HCT116 (cell line): ENCODE measurements around the gene ATP12A. TPM values are rescaled to one million over a fixed set of nuclear protein-coding genes. Genes with fewer than 3 reads are reported as not detected.

Experiments used
- ATAC-seq: fragments of 200-7000 bp; cut with Tn5 transposase; 2 replicates; pipeline ENCODE4 v1.9.1; 2020; ENCODE audit warnings: mild to moderate bottlenecking, moderate library complexity
- BruUV-seq: library from RNA; stranded (reverse); fragments of 400-500 nt; replicated peaks from 2 replicates; lab custom pipeline; 2021; lab: Mats Ljungman, UMichigan
- CTCF ChIA-PET: fragments of 300-600 bp; sonication (Branson Sonifier 250); formaldehyde crosslinking; loops from one replicate; lab custom pipeline; 2021; ENCODE audit warnings: antibody characterized with exemption; lab: Charles Lee
- POLR2A ChIA-PET: fragments of 300-600, 350-600 bp; sonication (Branson Sonifier 250); formaldehyde crosslinking; loops from one replicate; lab custom pipeline; 2021; ENCODE audit warnings: antibody characterized with exemption; lab: Charles Lee
- RAD21 ChIA-PET, 2 experiments: fragments of 300-600 bp; sonication (Branson Sonifier 250); formaldehyde crosslinking; loops; one replicate each; lab custom pipeline; 2023; ENCODE audit warnings: low total read pairs in 2 of 2; ENCODE audit not compliant: uncharacterized antibody in 2 of 2, unreplicated experiment in 2 of 2, low non-redundant PET in 1 of 2; lab: Charles Lee
- DNase-seq: peaks from one replicate; pipeline ENCODE4 v3.0.0-alpha.2; 2010; ENCODE audit warnings: low read depth, low spot score
- H2AFZ ChIP-seq: fragments of 200-600 bp; shearing (Covaris generic), sonication (generic); 2 replicates; pipeline ENCODE4 v1.6.1; 2017; ENCODE audit warnings: low read depth, mixed run types, mixed read lengths, antibody characterized with exemption, low read length; ENCODE audit not compliant: poor library complexity, severe bottlenecking
- H3K27ac ChIP-seq: 2 replicates; pipeline ENCODE4 v1.5.1; 2012; ENCODE audit warnings: low read depth, low read length
- H3K27me3 ChIP-seq: fragments of 200-600 bp; sonication (generic); 2 replicates; pipeline ENCODE4 v1.6.1; 2016; ENCODE audit warnings: mixed run types, low read length, mixed read lengths; ENCODE audit not compliant: insufficient read depth
- H3K36me3 ChIP-seq, 2 experiments: fragments of 200-500 bp in 1 of 2; fragments of 200-600 bp in 1 of 2; sonication (Bioruptor generic) in 1 of 2; sonication (generic) in 1 of 2; 2 replicates each; pipeline versions ENCODE4 v1.5.1 to v1.6.1; 2014 to 2016; ENCODE audit warnings: low read length in 2 of 2, inconsistent platforms in 1 of 2, mixed read lengths in 1 of 2, mixed run types in 1 of 2; ENCODE audit not compliant: insufficient read depth in 2 of 2, control insufficient read depth in 1 of 2
- H3K4me1 ChIP-seq, 2 experiments: fragments of 200-600 bp in 1 of 2; sonication (generic) in 1 of 2; 2 replicates each; pipeline versions ENCODE4 v1.5.1 to v1.6.1; 2012 to 2017; ENCODE audit warnings: low read length in 2 of 2, inconsistent platforms in 1 of 2, mild to moderate bottlenecking in 1 of 2, mixed read lengths in 1 of 2, mixed run types in 1 of 2, moderate library complexity in 1 of 2; ENCODE audit not compliant: insufficient read depth in 2 of 2, control insufficient read depth in 1 of 2
- H3K4me2 ChIP-seq: fragments of 200-600 bp; sonication (generic); 2 replicates; pipeline ENCODE4 v1.6.1; 2017; ENCODE audit warnings: mixed run types, low read length, mixed read lengths
- H3K4me3 ChIP-seq, 2 experiments: fragments of 200-600 bp in 1 of 2; sonication (generic) in 1 of 2; replicated peaks in 1 of 2; 2 replicates each; pipeline ENCODE4 v1.5.1; 2011 to 2016; ENCODE audit warnings: low read length in 2 of 2, control low read depth in 1 of 2, low read depth in 1 of 2, mild to moderate bottlenecking in 1 of 2, mixed read lengths in 1 of 2, mixed run types in 1 of 2
- H3K79me2 ChIP-seq: fragments of 200-600 bp; sonication (generic); 2 replicates; pipeline ENCODE4 v1.6.1; 2017; ENCODE audit warnings: mild to moderate bottlenecking, mixed run types, low read length, moderate library complexity, mixed read lengths; ENCODE audit not compliant: insufficient read depth
- H3K9ac ChIP-seq: fragments of 200-600 bp; sonication (generic); 2 replicates; pipeline ENCODE4 v1.6.1; 2016; ENCODE audit warnings: low read length, mixed read lengths
- H3K9me2 ChIP-seq: fragments of 200-600 bp; sonication (generic), shearing (Covaris generic); 2 replicates; pipeline ENCODE4 v1.6.1; 2017; ENCODE audit warnings: mixed run types, mild to moderate bottlenecking, moderate library complexity; ENCODE audit not compliant: insufficient read depth
- H3K9me3 ChIP-seq, 2 experiments: fragments of 200-500 bp in 1 of 2; fragments of 200-600 bp in 1 of 2; sonication (Bioruptor generic) in 1 of 2; sonication (generic) in 1 of 2; 2 replicates each; pipeline ENCODE4 v1.6.1; 2014 to 2017; ENCODE audit warnings: low read length in 2 of 2, mixed read lengths in 2 of 2, inconsistent platforms in 1 of 2, low read depth in 1 of 2, mild to moderate bottlenecking in 1 of 2, mixed run types in 1 of 2, moderate library complexity in 1 of 2; ENCODE audit not compliant: control insufficient read depth in 1 of 2, insufficient read depth in 1 of 2
- H4K20me1 ChIP-seq: fragments of 200-600 bp; sonication (generic), shearing (Covaris generic); 2 replicates; pipeline ENCODE4 v1.6.1; 2017; ENCODE audit warnings: mixed run types, mild to moderate bottlenecking, moderate library complexity; ENCODE audit not compliant: insufficient read depth
- ATF3 ChIP-seq: IDR thresholded peaks from 2 replicates; pipeline ENCODE4 v1.6.1; 2012
- CBX3 ChIP-seq: IDR thresholded peaks from 2 replicates; pipeline ENCODE4 v1.6.1; 2012; ENCODE audit warnings: low read depth
- CEBPB ChIP-seq: IDR thresholded peaks from 2 replicates; pipeline ENCODE4 v1.6.1; 2012; ENCODE audit warnings: low read depth
- EGR1 ChIP-seq: IDR thresholded peaks from 2 replicates; pipeline ENCODE4 v1.6.1; 2012; ENCODE audit warnings: low read depth
- EZH2phosphoT487 ChIP-seq: fragments of 200-600 bp; IDR thresholded peaks from 2 replicates; pipeline ENCODE4 v1.6.1; 2018; ENCODE audit warnings: antibody characterized with exemption, borderline replicate concordance
- FOSL1 ChIP-seq: IDR thresholded peaks from 2 replicates; pipeline ENCODE4 v1.6.1; 2012; ENCODE audit warnings: low read depth
- JUND ChIP-seq: IDR thresholded peaks from 2 replicates; pipeline ENCODE4 v1.6.1; 2012
- MAX ChIP-seq: IDR thresholded peaks from 2 replicates; pipeline ENCODE4 v1.6.1; 2012
- POLR2A ChIP-seq: IDR thresholded peaks from 2 replicates; pipeline ENCODE4 v1.7.0; 2011; ENCODE audit warnings: borderline replicate concordance; ENCODE audit not compliant: insufficient read depth, insufficient read length; ENCODE audit errors: extremely low read depth
- POLR2AphosphoS5 ChIP-seq: IDR thresholded peaks from 2 replicates; pipeline ENCODE4 v1.6.1; 2011; ENCODE audit warnings: mild to moderate bottlenecking, low read depth, low read length, moderate library complexity
- RAD21 ChIP-seq: IDR thresholded peaks from 2 replicates; pipeline ENCODE4 v1.6.1; 2012; ENCODE audit warnings: low read depth, mild to moderate bottlenecking
- REST ChIP-seq: IDR thresholded peaks from 2 replicates; pipeline ENCODE4 v1.6.1; 2012; ENCODE audit warnings: low read depth
- SIN3A ChIP-seq: IDR thresholded peaks from 2 replicates; pipeline ENCODE4 v1.6.1; 2012; ENCODE audit warnings: low read depth
- SP1 ChIP-seq: IDR thresholded peaks from 2 replicates; pipeline ENCODE4 v1.6.1; 2012; ENCODE audit warnings: low read depth
- SRF ChIP-seq: IDR thresholded peaks from 2 replicates; pipeline ENCODE4 v1.6.1; 2012; ENCODE audit warnings: low read depth
- TCF7L2 ChIP-seq: IDR thresholded peaks from 2 replicates; pipeline ENCODE4 v1.7.0; 2011; ENCODE audit warnings: borderline replicate concordance, inconsistent platforms; ENCODE audit not compliant: insufficient read depth, insufficient read length; ENCODE audit errors: extremely low read depth
- YY1 ChIP-seq: IDR thresholded peaks from 2 replicates; pipeline ENCODE4 v1.6.1; 2011; ENCODE audit warnings: low read length, low read depth, moderate library complexity, mild to moderate bottlenecking; ENCODE audit not compliant: insufficient replicate concordance; ENCODE audit errors: extremely low read depth
- ZFX ChIP-seq: fragments of 450-650 bp; IDR thresholded peaks from 2 replicates; pipeline ENCODE4 v1.6.1; 2017
- ZNF274 ChIP-seq: fragments of 200-500 bp; sonication (Bioruptor generic); IDR thresholded peaks from 2 replicates; pipeline ENCODE4 v1.6.1; 2014; ENCODE audit warnings: mild to moderate bottlenecking, low read depth, low read length, inconsistent platforms
- intact Hi-C: fragments of 100-400 bp; cut with micrococcal nuclease; formaldehyde crosslinking; loops from 2 replicates; pipeline ENCODE4 v1.10.0; 2022
- total RNA-seq: library from RNA; stranded (reverse); gene quantifications from one replicate; pipeline ENCODE4 v1.2.1, GENCODE V29; 2021; ENCODE audit not compliant: unreplicated experiment
- TF ChIP-seq, protein P1 (sequence below), 3 experiments: fragments of 200-600 bp in 1 of 3; sonication (generic) in 1 of 3; IDR thresholded peaks in 2 of 3; conservative IDR thresholded peaks in 1 of 3; 2 replicates each; pipeline ENCODE4 v1.5.1; 2012 to 2017; ENCODE audit warnings: low read depth in 2 of 3, low read length in 2 of 3, antibody characterized with exemption in 1 of 3, borderline replicate concordance in 1 of 3, control low read depth in 1 of 3, mild to moderate bottlenecking in 1 of 3, mixed read lengths in 1 of 3, mixed run types in 1 of 3, moderate library complexity in 1 of 3; ENCODE audit not compliant: insufficient read depth in 1 of 3

ATP12A gene
- total RNA-seq, 1 experiment from 2014 or later = 0.30 TPM

- Histone ChIP-seq H3K4me3 (no peak overlapping the region), H3K27ac (no peak overlapping the region), H3K9ac (no peak overlapping the region), H3K9me2 (no peaks in the 10 kb centered on the region), H3K4me1 (peaks cover 0 to 11% of the 10 kb centered on the region in 2 experiments; a peak in 2 of 4 replicates), H4K20me1 (no peaks in the 10 kb centered on the region), H2AFZ (no peak overlapping the region), H3K79me2 (no peaks in the 10 kb centered on the region), H3K36me3 (no peaks in the 10 kb centered on the region), H3K9me3 (no peaks in the 10 kb centered on the region), H3K27me3 (no peaks in the 10 kb centered on the region), H3K4me2 (no peak overlapping the region)
- no TSS peak for BruUV-seq
- ChIA-PET POLR2A (no interaction called here), CTCF (no interaction called here), RAD21 (no interaction called here)
- ATAC-seq (no peak), DNase-seq (no peak)
- TF ChIP-seq MAX = no peak
- no peak for TF ChIP-seq RAD21
- no peak for TF ChIP-seq TCF7L2
- no peak for TF ChIP-seq FOSL1
- no peak for TF ChIP-seq ATF3
- TF ChIP-seq SP1 = no peak
- TF ChIP-seq POLR2A = no peak
- no peak for TF ChIP-seq CEBPB
- no peak for TF ChIP-seq SIN3A
- TF ChIP-seq, protein P1, sequence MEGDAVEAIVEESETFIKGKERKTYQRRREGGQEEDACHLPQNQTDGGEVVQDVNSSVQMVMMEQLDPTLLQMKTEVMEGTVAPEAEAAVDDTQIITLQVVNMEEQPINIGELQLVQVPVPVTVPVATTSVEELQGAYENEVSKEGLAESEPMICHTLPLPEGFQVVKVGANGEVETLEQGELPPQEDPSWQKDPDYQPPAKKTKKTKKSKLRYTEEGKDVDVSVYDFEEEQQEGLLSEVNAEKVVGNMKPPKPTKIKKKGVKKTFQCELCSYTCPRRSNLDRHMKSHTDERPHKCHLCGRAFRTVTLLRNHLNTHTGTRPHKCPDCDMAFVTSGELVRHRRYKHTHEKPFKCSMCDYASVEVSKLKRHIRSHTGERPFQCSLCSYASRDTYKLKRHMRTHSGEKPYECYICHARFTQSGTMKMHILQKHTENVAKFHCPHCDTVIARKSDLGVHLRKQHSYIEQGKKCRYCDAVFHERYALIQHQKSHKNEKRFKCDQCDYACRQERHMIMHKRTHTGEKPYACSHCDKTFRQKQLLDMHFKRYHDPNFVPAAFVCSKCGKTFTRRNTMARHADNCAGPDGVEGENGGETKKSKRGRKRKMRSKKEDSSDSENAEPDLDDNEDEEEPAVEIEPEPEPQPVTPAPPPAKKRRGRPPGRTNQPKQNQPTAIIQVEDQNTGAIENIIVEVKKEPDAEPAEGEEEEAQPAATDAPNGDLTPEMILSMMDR (IDR thresholded peaks at IDR 0.05 in 2 of 3, conservative IDR thresholded peaks at IDR 0.05 in 1 of 3; ENCODE audit: borderline replicate concordance in 1 of 3, insufficient read depth in 1 of 3, low read depth in 2 of 3, low read length in 2 of 3) = no peak
- TF ChIP-seq JUND = no peak
- no peak for TF ChIP-seq REST
- TF ChIP-seq CBX3 = no peak
- TF ChIP-seq YY1 = no peak
- no peak for TF ChIP-seq SRF
- TF ChIP-seq EGR1 = no peak
- TF ChIP-seq ZNF274 = no peak
- TF ChIP-seq EZH2phosphoT487 = no peak
- TF ChIP-seq POLR2AphosphoS5 = no peak
- no peak for TF ChIP-seq ZFX
- intact Hi-C loops = no loop called here
Measured at GRCh38 chr13:24663586-24663985, 16.6 kb upstream of the ATP12A start.
